ENCODE measurements around the gene NXNL1. TPM values are rescaled to one million over a fixed set of nuclear protein-coding genes. Genes with fewer than 3 reads are reported as not detected.

Gene NXNL1
- total RNA-seq, 1 donor, result not detected

DNA sequence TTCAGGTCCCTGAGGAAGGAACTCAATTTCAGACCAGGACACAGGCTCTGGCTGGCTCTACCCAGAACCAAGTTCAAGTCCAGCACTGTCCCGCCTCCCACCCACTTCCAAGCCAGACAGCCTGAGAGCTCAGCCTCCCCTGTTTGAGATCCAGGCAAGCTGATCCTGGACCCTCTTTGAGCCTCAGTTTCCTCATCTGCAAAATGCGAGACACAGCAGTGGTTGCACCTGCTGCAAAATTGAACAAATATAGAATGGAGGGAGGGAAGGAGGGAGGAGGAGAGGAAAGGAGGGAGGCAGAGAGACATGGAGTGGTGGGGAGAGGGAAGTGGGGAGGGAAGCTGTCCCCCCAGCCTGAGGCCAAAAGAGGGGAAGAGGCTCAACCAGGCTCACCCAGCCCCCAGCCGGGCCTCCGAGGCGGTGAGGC is 13.0 kb downstream of the NXNL1 start:
- TF ChIP-seq, protein P1, sequence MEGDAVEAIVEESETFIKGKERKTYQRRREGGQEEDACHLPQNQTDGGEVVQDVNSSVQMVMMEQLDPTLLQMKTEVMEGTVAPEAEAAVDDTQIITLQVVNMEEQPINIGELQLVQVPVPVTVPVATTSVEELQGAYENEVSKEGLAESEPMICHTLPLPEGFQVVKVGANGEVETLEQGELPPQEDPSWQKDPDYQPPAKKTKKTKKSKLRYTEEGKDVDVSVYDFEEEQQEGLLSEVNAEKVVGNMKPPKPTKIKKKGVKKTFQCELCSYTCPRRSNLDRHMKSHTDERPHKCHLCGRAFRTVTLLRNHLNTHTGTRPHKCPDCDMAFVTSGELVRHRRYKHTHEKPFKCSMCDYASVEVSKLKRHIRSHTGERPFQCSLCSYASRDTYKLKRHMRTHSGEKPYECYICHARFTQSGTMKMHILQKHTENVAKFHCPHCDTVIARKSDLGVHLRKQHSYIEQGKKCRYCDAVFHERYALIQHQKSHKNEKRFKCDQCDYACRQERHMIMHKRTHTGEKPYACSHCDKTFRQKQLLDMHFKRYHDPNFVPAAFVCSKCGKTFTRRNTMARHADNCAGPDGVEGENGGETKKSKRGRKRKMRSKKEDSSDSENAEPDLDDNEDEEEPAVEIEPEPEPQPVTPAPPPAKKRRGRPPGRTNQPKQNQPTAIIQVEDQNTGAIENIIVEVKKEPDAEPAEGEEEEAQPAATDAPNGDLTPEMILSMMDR (IDR thresholded peaks at IDR 0.05; ENCODE audit: insufficient read depth, low read length), result no peak
- DNase-seq (ENCODE audit: low read depth), result no peak
- peak overlapping the region; percentile 18 for H3K4me3 ChIP-seq (ENCODE audit: low read depth, low read length)

DNA sequence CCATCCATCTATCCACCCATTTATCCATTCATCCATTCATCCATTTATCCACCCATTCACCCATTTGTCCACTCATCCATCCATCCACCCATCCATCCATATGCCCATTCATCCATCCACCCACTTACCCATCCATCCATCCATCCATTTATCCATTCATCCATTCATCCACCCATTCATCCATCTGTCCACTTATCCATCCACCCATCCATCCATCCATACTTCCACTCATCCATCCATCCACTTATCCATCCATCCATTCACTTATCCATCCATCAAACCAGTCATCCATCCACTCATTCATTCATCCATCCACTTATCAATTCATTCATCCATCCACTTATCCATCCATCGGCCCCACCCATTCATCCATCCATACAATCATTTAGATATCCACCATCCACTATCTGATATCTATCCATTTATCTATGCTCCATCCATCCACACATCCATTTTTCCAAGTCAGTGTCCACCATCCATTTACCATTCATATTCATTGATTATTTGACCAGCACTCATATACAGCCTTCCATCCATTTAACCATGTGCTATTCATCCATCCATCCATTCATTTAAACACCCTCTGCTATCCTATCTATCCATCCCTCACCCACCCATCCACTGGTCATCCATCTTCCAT is 15.1 kb downstream of the NXNL1 start:
- H3K4me3 ChIP-seq (ENCODE audit: low read depth, low read length), result no peak overlapping the region
- TF ChIP-seq, protein P1 (IDR thresholded peaks at IDR 0.05; ENCODE audit: insufficient read depth, low read length), result no peak
- no peak for DNase-seq (ENCODE audit: low read depth)

DNA sequence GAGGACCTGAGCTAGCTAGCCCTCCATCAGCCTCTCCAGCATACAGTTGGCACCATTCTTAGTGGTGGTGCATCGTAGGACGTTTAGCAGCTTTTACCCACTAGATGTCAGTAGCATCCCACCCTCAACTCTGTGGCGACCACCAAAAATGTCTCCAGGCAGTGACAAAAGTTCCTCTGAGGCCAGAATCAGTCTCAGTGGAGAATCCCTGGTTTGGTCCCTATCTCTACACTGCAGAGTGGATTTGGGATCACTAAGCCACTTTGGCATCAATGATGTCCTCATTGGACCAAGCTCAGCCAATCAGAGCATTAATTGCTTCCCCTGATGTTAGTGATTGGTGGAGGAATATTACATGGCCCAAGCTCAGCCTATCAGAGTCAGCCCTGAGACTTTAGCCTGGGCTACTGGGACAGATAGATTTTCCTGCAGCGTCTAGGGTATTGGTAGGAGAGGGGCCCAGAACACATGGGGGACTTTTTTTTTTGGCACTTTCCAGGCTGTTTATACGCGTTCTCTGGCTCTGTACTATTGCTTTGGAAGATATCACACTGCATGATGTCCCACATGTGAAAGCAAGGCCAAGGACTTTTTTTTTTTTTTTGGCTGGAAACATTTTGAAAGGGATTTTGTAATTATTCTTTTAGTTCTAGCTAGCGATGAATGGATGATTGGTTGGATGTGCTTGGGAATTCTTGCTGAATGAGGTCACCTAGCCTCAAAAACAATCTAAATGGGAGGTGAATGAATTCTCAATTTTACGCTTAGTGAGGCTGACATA is 19.3 kb downstream of the NXNL1 start:
- TF ChIP-seq, protein P1 (IDR thresholded peaks at IDR 0.05; ENCODE audit: insufficient read depth, low read length), result peak; percentile 36
- DNase-seq (ENCODE audit: low read depth), result peak; percentile 65
- no peak overlapping the region for H3K4me3 ChIP-seq (ENCODE audit: low read depth, low read length)

GRCh38 chr19:17436874-17437267 is 23.9 kb downstream of the NXNL1 start:
- no peak overlapping the region for H3K4me3 ChIP-seq (ENCODE audit: low read depth, low read length)
- TF ChIP-seq, protein P1 (IDR thresholded peaks at IDR 0.05; ENCODE audit: insufficient read depth, low read length), result no peak
- DNase-seq (ENCODE audit: low read depth), result no peak

DNA sequence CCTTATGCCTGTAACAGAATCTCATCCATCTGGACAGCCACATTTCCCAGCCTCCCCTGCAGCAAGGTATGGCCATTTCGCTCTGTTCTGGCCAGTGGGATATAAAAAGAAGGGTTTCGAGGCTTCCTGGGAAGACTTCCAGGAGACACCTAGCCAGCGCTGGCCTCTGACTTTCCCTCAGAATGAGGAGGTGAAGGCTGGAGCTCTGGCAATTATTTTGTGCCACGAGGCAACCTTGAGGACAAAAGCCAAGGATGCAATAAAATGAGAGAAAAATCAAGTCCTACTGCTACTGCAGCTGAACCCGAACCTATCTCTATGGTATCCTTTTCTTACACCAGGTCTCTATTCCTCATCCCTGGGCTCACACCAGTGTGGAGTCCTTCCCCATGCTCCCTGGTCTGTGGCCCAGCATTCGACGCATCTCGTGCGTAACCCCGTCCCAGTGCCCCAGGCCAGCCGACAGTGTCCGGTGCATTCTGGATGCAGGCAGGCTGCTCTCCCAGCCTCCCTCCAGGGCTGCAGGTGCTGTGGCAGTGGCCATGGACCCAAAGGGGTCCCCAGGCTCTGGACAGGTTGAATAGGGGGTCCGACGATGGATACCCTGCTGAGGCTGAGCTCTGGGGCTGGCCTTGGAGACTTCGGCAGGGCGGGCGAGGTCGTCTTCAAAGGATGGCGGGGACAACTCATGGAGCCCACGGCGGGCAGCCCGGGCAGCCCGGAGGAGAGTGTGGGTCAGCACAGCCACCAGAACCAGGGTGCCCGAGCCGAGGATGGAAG is 24.4 kb downstream of the NXNL1 start:
- DNase-seq (ENCODE audit: low read depth), result no peak
- H3K4me3 ChIP-seq (ENCODE audit: low read depth, low read length), result no peak overlapping the region
- TF ChIP-seq, protein P1 (IDR thresholded peaks at IDR 0.05; ENCODE audit: insufficient read depth, low read length), result no peak

- no peak for DNase-seq (ENCODE audit: low read depth)
- no peak overlapping the region for H3K4me3 ChIP-seq (ENCODE audit: low read depth, low read length)
- TF ChIP-seq, protein P1 (IDR thresholded peaks at IDR 0.05; ENCODE audit: insufficient read depth, low read length), result no peak
These were observed 25.5 kb downstream of the NXNL1 start for GRCh38 chr19:17435218-17435617.
